CD14-positive monocyte (primary cell): ENCODE data around the gene ENPEP. TPM values are rescaled to one million over a fixed set of nuclear protein-coding genes. Genes with fewer than 3 reads are reported as not detected.
A peak's percentile ranks its signal among the peaks of the same experiment; 100 is the strongest.

Experiments
- DNase-seq, 3 donors: peaks; one replicate each; pipeline ENCODE4 v3.0.0-alpha.2; 2011 to 2022
- H2AFZ ChIP-seq: 2 replicates; pipeline ENCODE4 v1.6.0; 2012; ENCODE audit warnings: mild to moderate bottlenecking, low read depth, low read length, inconsistent platforms; ENCODE audit not compliant: insufficient read depth, poor library complexity, severe bottlenecking
- H3K27ac ChIP-seq, 2 donors: 1 replicate in 1 of 2; 2 replicates in 1 of 2; pipeline ENCODE4 v1.5.1; 2012 to 2013; ENCODE audit warnings: low read length in 2 of 2, control low read depth in 1 of 2, inconsistent platforms in 1 of 2, low read depth in 1 of 2, mild to moderate bottlenecking in 1 of 2
- H3K27me3 ChIP-seq, 2 donors: one replicate each; pipeline versions ENCODE4 v1.6.0 to v1.6.1; 2011 to 2013; ENCODE audit warnings: low read length in 2 of 2; ENCODE audit not compliant: control insufficient read depth in 2 of 2, insufficient read depth in 2 of 2
- H3K36me3 ChIP-seq, 2 donors: replicated peaks in 1 of 2; 1 replicate in 1 of 2; 2 replicates in 1 of 2; pipeline versions ENCODE4 v1.5.1 to v1.6.1; 2012 to 2013; ENCODE audit warnings: low read length in 2 of 2, control low read depth in 1 of 2, inconsistent platforms in 1 of 2, mild to moderate bottlenecking in 1 of 2; ENCODE audit not compliant: insufficient read depth in 2 of 2, control insufficient read depth in 1 of 2
- H3K4me1 ChIP-seq, 2 donors: 1 replicate in 1 of 2; 2 replicates in 1 of 2; pipeline versions ENCODE4 v1.5.1 to v1.6.1; 2012 to 2013; ENCODE audit warnings: low read length in 2 of 2, control low read depth in 1 of 2, inconsistent platforms in 1 of 2, mild to moderate bottlenecking in 1 of 2, moderate library complexity in 1 of 2; ENCODE audit not compliant: insufficient read depth in 2 of 2, control insufficient read depth in 1 of 2
- H3K4me2 ChIP-seq: replicated peaks from 2 replicates; pipeline ENCODE3; 2012; ENCODE audit warnings: low read length, moderate library complexity, mild to moderate bottlenecking; ENCODE audit not compliant: poor library complexity, severe bottlenecking; ENCODE audit errors: extremely low read depth
- H3K4me3 ChIP-seq, 3 experiments: fragments of 200-600 bp in 1 of 3; sonication (generic) in 1 of 3; replicated peaks in 1 of 3; 1 replicate in 2 of 3; 2 replicates in 1 of 3; pipeline ENCODE4 v1.5.1; 2011 to 2013; ENCODE audit warnings: low read length in 3 of 3, mild to moderate bottlenecking in 3 of 3, control low read depth in 2 of 3, low read depth in 2 of 3, inconsistent platforms in 1 of 3, moderate library complexity in 1 of 3
- H3K79me2 ChIP-seq: 2 replicates; pipeline ENCODE4 v1.6.0; 2012; ENCODE audit warnings: mild to moderate bottlenecking, control low read depth, inconsistent platforms, low read length, moderate library complexity; ENCODE audit not compliant: insufficient read depth
- H3K9ac ChIP-seq: 2 replicates; pipeline ENCODE4 v1.6.0; 2017; ENCODE audit warnings: low read length, mild to moderate bottlenecking; ENCODE audit not compliant: insufficient read depth, poor library complexity, severe bottlenecking
- H3K9me3 ChIP-seq, 2 donors: replicated peaks in 1 of 2; 1 replicate in 1 of 2; 2 replicates in 1 of 2; pipeline versions ENCODE4 v1.5.1 to v1.6.1; 2012 to 2013; ENCODE audit warnings: low read length in 2 of 2, control low read depth in 1 of 2; ENCODE audit not compliant: control insufficient read depth in 1 of 2, insufficient read depth in 1 of 2
- H4K20me1 ChIP-seq: 2 replicates; pipeline ENCODE4 v1.6.0; 2012; ENCODE audit warnings: mild to moderate bottlenecking, low read length, control low read depth, moderate library complexity; ENCODE audit not compliant: insufficient read depth
- H3K27ac Mint-ChIP-seq, 7 donors: one replicate each; pipeline ENCODE4 v1.8.0; 2020; ENCODE audit warnings: mild to moderate bottlenecking in 7 of 7, mixed read lengths in 7 of 7, moderate library complexity in 6 of 7, inconsistent platforms in 2 of 7
- H3K27me3 Mint-ChIP-seq, 3 donors: one replicate each; pipeline ENCODE4 v1.8.0; 2021 to 2022; ENCODE audit warnings: low read depth in 3 of 3, mild to moderate bottlenecking in 3 of 3, mixed read lengths in 3 of 3, moderate library complexity in 3 of 3, inconsistent platforms in 1 of 3
- H3K36me3 Mint-ChIP-seq, 2 donors: one replicate each; pipeline ENCODE4 v1.8.0; 2020; ENCODE audit warnings: mixed read lengths in 2 of 2, inconsistent platforms in 1 of 2, mild to moderate bottlenecking in 1 of 2
- H3K4me1 Mint-ChIP-seq: one replicate; pipeline ENCODE4 v1.8.0; 2020; ENCODE audit warnings: mild to moderate bottlenecking, mixed read lengths
- H3K4me3 Mint-ChIP-seq, 2 donors: one replicate each; pipeline ENCODE4 v1.8.0; 2020; ENCODE audit warnings: mild to moderate bottlenecking in 2 of 2, mixed read lengths in 2 of 2, moderate library complexity in 1 of 2
- H3K9me3 Mint-ChIP-seq, 7 donors: one replicate each; pipeline ENCODE4 v1.8.0; 2020 to 2022; ENCODE audit warnings: mixed read lengths in 7 of 7, mild to moderate bottlenecking in 6 of 7, moderate library complexity in 6 of 7, inconsistent platforms in 2 of 7
- CTCF ChIP-seq: fragments of 200-600 bp; IDR thresholded peaks from one replicate; pipeline ENCODE4 v1.8.0; 2022; ENCODE audit warnings: antibody characterized with exemption, mild to moderate bottlenecking
- WGBS: methylation state at CpG from one replicate; pipeline ENCODE4 v1.1.5; 2013; ENCODE audit warnings: missing lambda C conversion rate; ENCODE audit not compliant: insufficient coverage; 5-methylcytosine and 5-hydroxymethylcytosine counted together
- intact Hi-C, 2 donors: fragments of 100-400 bp; cut with micrococcal nuclease; formaldehyde crosslinking; loops; one replicate each; pipeline versions ENCODE4 v1.15.0 to v1.15.1; 2023
- polyA plus RNA-seq, 3 donors: library from polyadenylated mRNA; depleted of rRNA in 1 of 3; unstranded in 2 of 3; stranded (reverse) in 1 of 3; fragments of 300-500 nt in 2 of 3; fragments of >200 nt in 1 of 3; fragmentation: Illumina TruSeq in 2 of 3; gene quantifications; 1 replicate in 2 of 3; 2 replicates in 1 of 3; pipeline ENCODE4 v1.2.3, GENCODE V29; 2012 to 2021

The ENPEP gene
- polyA plus RNA-seq, 3 donors, result not detected

DNA sequence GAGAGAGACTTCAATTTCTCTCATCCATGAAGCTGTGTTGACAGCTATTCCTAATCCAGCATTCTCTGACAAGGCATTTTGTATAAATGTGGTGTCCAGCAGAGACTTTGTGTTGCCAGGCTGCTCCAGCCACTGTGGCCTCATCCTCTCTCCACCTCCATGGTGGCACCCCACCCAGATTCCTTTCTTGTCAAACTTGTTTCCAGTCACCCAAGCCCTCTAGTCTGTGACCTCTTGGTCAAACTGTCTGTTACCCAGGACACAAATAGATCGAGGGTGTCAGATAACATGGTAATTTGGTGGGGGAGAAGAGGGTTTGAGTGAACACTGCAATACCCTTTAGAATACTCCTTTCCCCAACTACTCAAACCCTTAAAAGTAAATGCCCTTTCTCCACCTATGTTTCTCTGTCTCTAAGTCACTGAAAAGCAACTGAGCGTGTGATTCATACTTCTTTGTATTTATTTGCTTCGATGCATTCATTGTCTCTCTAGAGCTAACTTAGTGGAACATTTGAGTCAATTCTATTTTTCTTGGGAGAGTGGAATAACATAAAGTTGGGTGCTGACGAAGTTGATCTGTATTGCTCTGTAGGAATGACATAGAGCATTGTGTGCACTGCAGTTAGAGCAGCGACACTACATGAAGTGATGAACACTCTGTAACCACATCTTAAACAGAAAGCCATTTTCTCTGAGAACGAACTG is 133.2 kb downstream of the ENPEP start:
- no peaks in the 10 kb centered on the region for H3K36me3 Mint-ChIP-seq
- Histone ChIP-seq H3K27me3 (peaks cover 63 to 74% of the 10 kb centered on the region in 2 donors), H3K4me2 (no peak overlapping the region), H3K4me1 (no peaks in the 10 kb centered on the region), H3K4me3 (no peak overlapping the region), H3K79me2 (no peaks in the 10 kb centered on the region), H3K9me3 (peaks cover 3 to 45% of the 10 kb centered on the region in 2 donors), H3K27ac (no peak overlapping the region), H3K36me3 (no peaks in the 10 kb centered on the region), H4K20me1 (no peaks in the 10 kb centered on the region), H2AFZ (no peak overlapping the region), H3K9ac (no peak overlapping the region)
- peaks cover 65 to 67% (median 67%) of the 10 kb centered on the region in 3 donors for H3K27me3 Mint-ChIP-seq
- 64% methylated on average over 3 of the region's 6 CpGs for WGBS
- no peaks in the 10 kb centered on the region for H3K4me1 Mint-ChIP-seq
- TF ChIP-seq CTCF, result no peak
- peak overlapping the region in 1 of 2 donors; percentile 76 for H3K4me3 Mint-ChIP-seq
- H3K27ac Mint-ChIP-seq, result no peak overlapping the region
- intact Hi-C loops, result no loop called here
- peaks cover 0 to 19% (median 8%) of the 10 kb centered on the region in 7 donors for H3K9me3 Mint-ChIP-seq
- DNase-seq, result no peak

- no peaks in the 10 kb centered on the region for H4K20me1 ChIP-seq
- H3K9me3 ChIP-seq, result peaks cover 3 to 51% of the 10 kb centered on the region in 2 donors
- WGBS, result 8% methylated on average over 15 of the region's 20 CpGs
- no peak overlapping the region for H3K4me3 ChIP-seq
- no peak for TF ChIP-seq CTCF
- no peaks in the 10 kb centered on the region for H3K79me2 ChIP-seq
- H3K36me3 Mint-ChIP-seq, result no peaks in the 10 kb centered on the region
- peaks cover 0 to 30% (median 15%) of the 10 kb centered on the region in 7 donors for H3K9me3 Mint-ChIP-seq
- intact Hi-C loops, result no loop called here
- H3K27me3 ChIP-seq, result peaks cover 75 to 84% of the 10 kb centered on the region in 2 donors
- peak overlapping the region in 1 of 2 donors; percentile 59 for H3K4me3 Mint-ChIP-seq
- no peak overlapping the region for H3K4me2 ChIP-seq
- no peak for DNase-seq
- no peak overlapping the region for H3K9ac ChIP-seq
- H3K27ac ChIP-seq, result no peak overlapping the region
- H3K36me3 ChIP-seq, result no peaks in the 10 kb centered on the region
- H3K27ac Mint-ChIP-seq, result no peak overlapping the region
- peaks cover 73 to 79% (median 78%) of the 10 kb centered on the region in 3 donors for H3K27me3 Mint-ChIP-seq
- no peaks in the 10 kb centered on the region for H3K4me1 ChIP-seq
- H3K4me1 Mint-ChIP-seq, result peaks cover 4% of the 10 kb centered on the region
- H2AFZ ChIP-seq, result no peak overlapping the region
Observed at GRCh38 chr4:110610620-110610939, 134.6 kb downstream of the ENPEP start.
